C4-2B (cell line): ENCODE measurements around the gene CGA.

ENCODE experiments used
- H3K27ac ChIP-seq: fragments of 450-650 bp; 2 replicates; pipeline ENCODE4 v1.5.1; 2017
- ZFX ChIP-seq: fragments of 450-650 bp; IDR thresholded peaks from 2 replicates; pipeline ENCODE4 v1.6.1; 2017
- TF ChIP-seq, protein P1 (sequence below): fragments of 450-650 bp; conservative IDR thresholded peaks from 2 replicates; pipeline ENCODE4 v1.5.1; 2017; ENCODE audit warnings: mild to moderate bottlenecking

The CGA gene

DNA sequence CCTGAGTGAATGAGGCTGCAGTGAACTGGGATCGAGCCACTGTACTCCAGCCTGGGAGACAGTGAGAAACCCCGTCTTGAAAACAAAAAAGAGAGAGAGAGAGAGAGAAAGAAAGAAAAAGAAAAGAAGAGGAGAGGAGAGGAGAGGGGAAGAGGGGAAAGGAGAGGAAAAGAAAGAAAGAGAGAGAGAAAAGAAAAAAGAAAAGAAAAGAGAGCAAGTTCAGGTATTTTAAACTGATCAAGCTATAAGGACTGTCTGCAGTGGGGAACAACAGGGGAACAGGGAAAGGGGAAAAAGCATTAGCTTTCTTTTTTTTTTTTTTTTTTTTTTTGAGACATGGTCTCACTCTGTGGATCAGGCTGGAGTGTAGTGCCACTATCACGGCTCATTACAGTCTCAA lies 2.5 kb downstream of the CGA start:
- no peak overlapping the region for H3K27ac ChIP-seq
- no peak for TF ChIP-seq ZFX
- TF ChIP-seq, protein P1, sequence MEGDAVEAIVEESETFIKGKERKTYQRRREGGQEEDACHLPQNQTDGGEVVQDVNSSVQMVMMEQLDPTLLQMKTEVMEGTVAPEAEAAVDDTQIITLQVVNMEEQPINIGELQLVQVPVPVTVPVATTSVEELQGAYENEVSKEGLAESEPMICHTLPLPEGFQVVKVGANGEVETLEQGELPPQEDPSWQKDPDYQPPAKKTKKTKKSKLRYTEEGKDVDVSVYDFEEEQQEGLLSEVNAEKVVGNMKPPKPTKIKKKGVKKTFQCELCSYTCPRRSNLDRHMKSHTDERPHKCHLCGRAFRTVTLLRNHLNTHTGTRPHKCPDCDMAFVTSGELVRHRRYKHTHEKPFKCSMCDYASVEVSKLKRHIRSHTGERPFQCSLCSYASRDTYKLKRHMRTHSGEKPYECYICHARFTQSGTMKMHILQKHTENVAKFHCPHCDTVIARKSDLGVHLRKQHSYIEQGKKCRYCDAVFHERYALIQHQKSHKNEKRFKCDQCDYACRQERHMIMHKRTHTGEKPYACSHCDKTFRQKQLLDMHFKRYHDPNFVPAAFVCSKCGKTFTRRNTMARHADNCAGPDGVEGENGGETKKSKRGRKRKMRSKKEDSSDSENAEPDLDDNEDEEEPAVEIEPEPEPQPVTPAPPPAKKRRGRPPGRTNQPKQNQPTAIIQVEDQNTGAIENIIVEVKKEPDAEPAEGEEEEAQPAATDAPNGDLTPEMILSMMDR = no peak

DNA sequence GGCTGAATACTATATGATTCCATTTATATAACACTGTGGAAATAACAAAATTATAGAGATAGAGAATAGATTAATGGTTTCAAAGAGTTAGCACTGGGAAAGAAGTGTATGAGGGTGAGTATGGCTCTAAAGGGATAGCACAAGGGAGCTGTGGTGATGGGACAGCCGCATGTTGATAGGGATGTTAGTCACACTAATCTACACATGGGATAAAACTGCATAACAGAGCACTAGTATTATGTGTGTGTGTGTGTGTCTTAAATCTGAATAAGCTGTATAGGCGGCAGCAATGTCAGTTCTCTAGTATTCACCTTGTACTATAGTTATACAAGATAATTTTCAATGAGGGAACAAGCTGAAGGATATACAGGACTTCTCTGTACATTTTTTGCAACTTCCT lies 5.8 kb downstream of the CGA start:
- TF ChIP-seq, protein P1 = no peak
- TF ChIP-seq ZFX = no peak
- H3K27ac ChIP-seq = no peak overlapping the region

DNA sequence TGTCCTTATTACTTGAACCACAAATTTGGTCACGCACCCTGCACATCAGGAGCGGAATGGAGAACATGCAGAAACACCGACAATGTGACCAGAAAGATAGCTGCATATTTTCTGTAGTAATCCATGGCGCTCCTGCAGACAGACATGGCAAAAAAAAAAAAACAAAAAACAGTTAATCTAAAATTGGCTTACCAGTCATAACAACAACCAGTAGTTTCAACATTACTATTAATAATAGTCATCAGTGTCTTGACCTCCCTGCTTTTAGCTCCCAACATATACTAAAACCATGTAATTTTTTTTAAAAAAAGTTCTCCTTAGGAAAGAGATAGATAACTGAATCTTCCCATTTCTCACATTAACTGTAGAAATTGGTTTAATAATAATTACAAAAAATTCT lies 6.8 kb downstream of the CGA start:
- no peak overlapping the region for H3K27ac ChIP-seq
- TF ChIP-seq ZFX = no peak
- TF ChIP-seq, protein P1 = no peak

DNA sequence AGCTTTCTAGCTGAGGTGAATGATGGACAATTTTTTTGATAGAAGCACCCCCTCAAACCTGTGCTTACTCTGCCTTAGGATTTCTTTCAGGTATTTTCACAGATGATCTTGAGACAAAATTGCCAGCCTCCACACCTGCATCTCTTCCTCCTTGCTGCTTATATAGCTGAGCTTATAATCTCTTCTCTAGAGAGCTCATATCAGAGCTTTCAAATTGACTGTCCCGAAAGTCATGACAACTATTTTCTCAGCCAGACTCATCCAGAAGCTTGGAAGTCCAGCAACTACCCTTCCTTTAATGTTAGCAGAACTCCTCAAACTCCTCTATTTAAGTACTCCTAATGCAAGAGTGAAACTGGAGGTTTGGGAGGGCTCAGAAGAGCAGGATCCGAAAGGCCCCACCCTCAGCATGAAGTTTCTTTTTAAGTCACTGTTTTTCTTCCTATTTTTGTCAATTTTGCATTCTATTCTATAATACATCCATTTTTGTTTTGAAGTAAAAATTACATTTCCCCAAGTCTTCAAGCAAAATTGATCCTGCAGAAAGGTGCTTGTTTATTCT lies 12.7 kb downstream of the CGA start:
- no peak for TF ChIP-seq ZFX
- TF ChIP-seq, protein P1 = no peak
- H3K27ac ChIP-seq = no peak overlapping the region

DNA sequence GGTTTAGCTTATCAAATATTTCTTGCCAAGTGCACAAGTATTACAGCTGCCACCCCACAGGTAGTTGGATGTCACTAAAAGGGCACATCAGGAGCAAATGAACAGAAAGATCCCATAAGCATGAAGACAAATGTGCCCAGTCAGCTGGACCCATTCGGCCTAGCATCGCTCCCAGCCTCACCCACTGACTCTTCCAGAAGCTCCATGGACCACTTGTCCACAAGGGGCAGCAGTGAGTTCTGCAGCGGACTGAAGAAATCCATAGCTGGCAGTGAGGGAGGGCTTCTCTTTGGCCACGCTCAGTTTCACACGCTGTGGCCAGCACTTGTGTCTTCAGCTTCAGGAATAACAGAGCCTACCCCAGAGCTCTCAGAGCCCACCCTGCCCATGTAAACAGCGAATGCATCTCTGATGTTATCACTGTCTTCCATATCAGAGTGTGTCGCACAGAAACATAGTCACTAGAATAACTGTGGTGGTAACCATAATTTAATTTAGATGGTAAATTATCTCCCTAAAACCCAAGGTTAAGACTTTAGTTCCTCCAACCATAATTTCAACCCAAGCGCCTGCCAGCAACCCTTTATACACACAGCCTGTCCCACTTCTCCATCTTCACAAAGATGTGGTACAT lies 15.8 kb downstream of the CGA start:
- no peak for TF ChIP-seq ZFX
- TF ChIP-seq, protein P1 = peak; percentile 66
- H3K27ac ChIP-seq = no peak overlapping the region

DNA sequence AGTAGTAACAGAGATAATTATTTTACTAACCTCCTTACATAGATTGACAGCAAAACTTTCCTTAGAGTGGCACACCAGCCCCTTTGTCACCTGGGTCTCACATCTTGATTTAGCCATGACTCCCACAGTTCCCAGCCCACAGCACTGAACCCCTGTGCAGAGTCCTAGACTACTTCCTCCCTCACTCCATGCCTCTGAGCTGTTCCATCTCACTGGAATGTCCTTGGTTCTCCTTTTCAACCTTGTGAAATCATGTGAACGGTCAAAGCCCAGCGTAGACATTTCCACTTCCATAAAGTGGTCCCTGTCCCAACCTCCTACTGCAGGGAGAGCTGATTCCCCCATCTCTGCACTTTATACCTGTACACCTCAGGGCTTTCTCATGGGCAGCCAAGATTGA lies 19.7 kb downstream of the CGA start:
- no peak for TF ChIP-seq ZFX
- TF ChIP-seq, protein P1 = no peak
- no peak overlapping the region for H3K27ac ChIP-seq

DNA sequence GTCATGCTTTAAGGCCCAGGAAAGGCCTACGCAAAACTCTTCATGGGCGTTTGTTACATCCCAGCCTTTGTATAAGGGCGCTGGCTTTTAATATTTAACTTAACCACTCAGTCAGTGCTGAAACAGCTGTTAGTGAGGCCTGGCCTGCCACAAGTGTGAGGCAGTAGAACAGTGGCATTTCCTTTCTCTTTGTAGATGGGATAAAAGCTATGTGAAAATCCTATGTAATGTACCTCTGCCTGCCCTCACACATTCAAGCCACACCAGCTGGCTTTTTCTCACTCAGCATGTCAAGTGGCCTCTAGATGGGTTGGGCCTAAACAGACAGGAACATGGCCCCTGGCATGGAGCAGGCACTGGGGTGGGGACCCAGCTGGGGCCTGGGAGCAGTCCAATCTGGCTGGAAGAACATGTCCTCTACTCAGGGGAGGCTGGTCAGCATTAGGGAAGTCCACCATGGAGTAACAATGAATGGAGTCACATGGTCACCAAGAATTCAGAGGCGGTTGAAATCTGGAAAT lies 20.7 kb downstream of the CGA start:
- TF ChIP-seq, protein P1 = no peak
- no peak for TF ChIP-seq ZFX
- no peak overlapping the region for H3K27ac ChIP-seq
